T47D (cell line): ENCODE data around the gene SLU7.
"Not testable (repeated sequence)": the region's sequence is repeated elsewhere in the genome, so short reads cannot be mapped to it uniquely, and the experiment has no call there.

Source experiments
- DNase-seq, 2 experiments: peaks; one replicate each; pipeline versions ENCODE4 v3.0.0 to v3.0.0-alpha.2; 2011 to 2012; ENCODE audit warnings: low read depth in 1 of 2, low spot score in 1 of 2
- JUND ChIP-seq: IDR thresholded peaks from 2 replicates; pipeline ENCODE4 v1.6.1; 2012; ENCODE audit warnings: low read depth
- in situ Hi-C: cut with HindIII; loops from 2 replicates; pipeline ENCODE4 v1.10.0; 2016; ENCODE audit warnings: low sequenced_read_pairs, low pct_unique_long_range_greater_than_20kb

The SLU7 gene

DNA sequence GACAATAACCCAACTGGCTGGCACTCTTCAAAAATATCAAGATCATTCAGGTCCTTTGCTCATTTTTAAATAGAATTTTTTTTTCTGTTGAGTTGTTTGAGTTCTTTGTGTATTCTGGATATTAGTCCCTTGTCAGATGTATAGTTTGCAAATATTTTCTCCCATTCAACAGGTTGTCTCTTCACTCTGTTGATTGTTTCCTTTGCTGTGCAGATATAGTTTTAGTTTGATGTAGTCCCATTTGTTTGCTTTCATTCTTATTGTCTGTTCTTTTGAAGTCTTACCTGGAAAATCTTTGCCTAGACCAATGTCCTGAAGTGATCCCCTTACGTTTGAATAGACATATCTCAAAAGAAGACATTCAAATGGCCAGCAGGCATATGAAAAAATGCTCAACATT lies 25.5 kb upstream of the SLU7 start:
- no peak for DNase-seq
- in situ Hi-C loops, result no loop called here
- no peak for TF ChIP-seq JUND

- no peak for TF ChIP-seq JUND
- in situ Hi-C loops, result no loop called here
- no peak for DNase-seq
These were observed 24.0 kb upstream of the SLU7 start for GRCh38 chr5:160442824-160443431.

GRCh38 chr5:160441311-160441781 lies 22.5 kb upstream of the SLU7 start:
- in situ Hi-C loops, result no loop called here
- DNase-seq, result no peak
- TF ChIP-seq JUND, result no peak

GRCh38 chr5:160439205-160439600 lies 20.3 kb upstream of the SLU7 start:
- no peak for TF ChIP-seq JUND
- in situ Hi-C loops, result no loop called here
- peak; percentile 78 to 79 for DNase-seq

DNA sequence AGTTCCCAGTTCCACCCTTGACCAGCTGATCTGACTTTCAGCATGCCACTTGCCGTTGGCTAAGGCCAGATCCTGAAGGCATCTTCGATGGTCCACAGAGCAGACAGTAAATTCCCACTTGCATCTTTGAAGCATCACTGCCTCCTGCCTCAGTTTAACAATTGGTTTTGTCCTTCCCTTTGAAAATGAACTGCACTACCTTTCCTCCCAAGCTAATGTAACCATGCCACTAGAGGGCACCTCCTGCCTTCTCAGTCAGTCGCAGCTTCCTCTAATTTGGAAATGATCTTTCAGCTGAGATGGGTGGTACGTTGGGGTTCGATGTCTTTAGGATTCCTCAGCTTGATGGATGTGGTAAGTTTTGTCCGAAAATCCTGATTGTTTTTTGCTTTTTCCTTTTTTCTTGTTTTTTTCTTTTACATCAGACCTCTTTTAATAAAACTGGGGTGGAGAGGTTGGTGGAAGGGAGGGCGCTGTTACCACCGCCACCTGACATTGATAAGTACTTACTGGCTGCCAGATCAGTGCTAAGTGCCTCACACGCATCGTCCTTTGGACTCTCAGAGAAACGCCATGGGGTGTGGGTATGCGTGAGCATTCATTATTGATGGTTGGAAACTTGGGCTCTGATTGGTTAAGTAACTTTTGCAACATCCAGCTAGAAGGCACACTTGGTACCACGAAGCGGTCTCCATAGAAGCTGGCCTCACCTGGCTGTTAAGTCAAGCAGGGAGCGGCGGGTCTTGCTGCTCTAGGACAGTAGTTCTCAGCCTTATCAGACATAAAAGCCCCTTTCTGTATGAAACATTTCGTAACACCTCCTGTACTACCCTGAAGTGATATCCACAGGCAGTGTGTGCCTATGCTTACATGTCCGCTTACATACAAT lies 19.7 kb upstream of the SLU7 start:
- in situ Hi-C loops, result no loop called here
- DNase-seq, result peak; percentile 54 to 73
- no peak for TF ChIP-seq JUND

GRCh38 chr5:160437271-160437670 lies 18.4 kb upstream of the SLU7 start:
- no peak for TF ChIP-seq JUND
- in situ Hi-C loops, result no loop called here
- DNase-seq, result no peak

DNA sequence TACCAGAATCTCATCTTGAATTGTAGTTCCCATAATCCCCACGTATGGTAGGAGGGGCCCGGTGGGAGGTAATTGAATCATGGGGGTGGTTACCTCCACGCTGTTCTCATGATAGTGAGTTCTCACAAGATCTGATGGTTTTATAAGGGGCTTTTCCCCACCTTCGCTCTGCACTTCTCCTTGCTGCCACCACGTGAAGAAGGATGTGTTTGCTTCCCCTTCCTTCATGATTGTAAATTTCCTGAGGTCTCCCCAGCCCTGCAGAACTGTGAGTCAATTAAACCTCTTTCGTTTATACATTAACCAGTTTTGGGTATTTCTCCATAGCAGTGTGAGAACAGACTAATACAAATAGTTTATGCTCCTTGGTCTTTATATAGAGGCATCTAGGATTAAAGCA lies 17.8 kb upstream of the SLU7 start:
- in situ Hi-C loops, DNase-seq: not testable (repeated sequence)

GRCh38 chr5:160436017-160436416 lies 17.1 kb upstream of the SLU7 start:
- TF ChIP-seq JUND, result no peak
- in situ Hi-C loops, result no loop called here

GRCh38 chr5:160435532-160435931 lies 16.7 kb upstream of the SLU7 start:
- no peak for DNase-seq
- in situ Hi-C loops, result no loop called here
- no peak for TF ChIP-seq JUND

More at GRCh38 chr5:160436017-160436416, 17.1 kb upstream of the SLU7 start:
- DNase-seq, result no peak

DNA sequence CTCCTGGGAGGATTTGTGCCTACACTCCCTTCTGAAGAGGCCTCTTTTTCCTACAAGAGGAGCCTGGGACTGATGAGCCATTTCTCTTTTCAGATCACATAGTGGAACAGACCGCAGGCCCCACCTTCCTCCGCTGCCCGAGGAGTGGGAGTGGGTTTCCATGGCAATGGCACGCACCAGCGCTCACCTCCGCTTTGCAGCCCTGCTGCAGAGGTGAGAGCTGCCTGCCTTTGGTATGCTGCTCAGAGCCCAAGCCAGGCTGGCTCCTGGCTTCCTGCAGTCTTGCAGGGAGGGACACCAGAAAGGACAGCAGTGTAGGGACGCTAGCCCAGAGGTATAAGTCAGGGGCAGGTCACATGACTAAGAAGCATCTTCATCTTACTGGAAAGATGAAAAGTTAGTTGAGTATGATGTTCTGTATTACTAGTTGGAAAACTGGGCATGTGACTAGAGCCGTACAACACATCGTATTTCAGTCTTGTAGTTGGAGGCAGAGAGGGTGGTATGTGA lies 15.2 kb upstream of the SLU7 start:
- DNase-seq, result no peak
- in situ Hi-C loops, result no loop called here
- TF ChIP-seq JUND, result no peak

GRCh38 chr5:160432787-160433186 lies 13.9 kb upstream of the SLU7 start:
- no peak for DNase-seq
- in situ Hi-C loops, result no loop called here
- TF ChIP-seq JUND, result no peak

DNA sequence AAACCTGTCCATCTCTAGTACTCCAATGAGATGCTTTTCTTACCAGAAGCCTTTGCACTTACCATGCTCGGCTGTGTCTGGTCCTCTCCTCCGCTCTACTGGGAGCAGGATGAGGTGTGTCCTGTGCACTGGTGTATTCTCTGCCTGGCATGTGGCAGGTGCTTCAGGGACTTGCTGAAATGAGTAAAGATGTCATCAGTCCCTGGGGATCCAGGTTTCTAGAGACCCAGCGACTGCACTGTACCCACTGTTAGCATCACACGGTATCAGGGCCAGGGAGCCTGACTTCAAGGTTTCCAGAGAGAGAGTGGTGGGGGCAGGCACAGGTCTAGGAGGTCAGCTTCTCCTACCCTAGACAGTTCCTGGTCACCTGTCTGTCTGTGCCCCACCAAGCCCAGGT lies 13.3 kb upstream of the SLU7 start:
- DNase-seq, result no peak
- TF ChIP-seq JUND, result no peak
- in situ Hi-C loops, result no loop called here

- in situ Hi-C loops, result no loop called here
- TF ChIP-seq JUND, result no peak
These were observed 8.7 kb upstream of the SLU7 start for GRCh38 chr5:160427607-160428006.

More at GRCh38 chr5:160427607-160428006, 8.7 kb upstream of the SLU7 start:
- DNase-seq, result no peak
